H1 (cell line): Measurements from ENCODE around the gene FHAD1. TPM values are rescaled to one million over a fixed set of nuclear protein-coding genes. Genes with fewer than 3 reads are reported as not detected.

ENCODE experiments used
- ATF3 ChIP-seq: IDR thresholded peaks from 2 replicates; pipeline ENCODE4 v1.6.1; 2011; ENCODE audit warnings: low read depth, mild to moderate bottlenecking, low read length; ENCODE audit not compliant: insufficient read depth
- CBX8 ChIP-seq: fragments of 300-800, 300-1000 bp; sonication (generic); IDR thresholded peaks from 2 replicates; pipeline ENCODE4 v1.7.1; 2016; ENCODE audit warnings: low read depth, low read length, borderline replicate concordance
- CEBPB ChIP-seq: IDR thresholded peaks from 2 replicates; pipeline ENCODE4 v1.6.1; 2012; ENCODE audit warnings: low read depth, low read length
- CHD7 ChIP-seq: fragments of 300-600 bp; sonication (generic); IDR thresholded peaks from 2 replicates; pipeline ENCODE4 v1.7.1; 2012; ENCODE audit warnings: low read length, moderate library complexity, mild to moderate bottlenecking, inconsistent platforms; ENCODE audit not compliant: insufficient replicate concordance
- CTBP2 ChIP-seq: IDR thresholded peaks from 2 replicates; pipeline ENCODE4 v1.7.0; 2011; ENCODE audit warnings: borderline replicate concordance, mild to moderate bottlenecking, moderate library complexity, mixed read lengths, low read length; ENCODE audit not compliant: insufficient read depth, insufficient read length
- HDAC6 ChIP-seq: IDR thresholded peaks from one replicate; pipeline ENCODE4 v1.7.1; 2012; ENCODE audit warnings: low read depth, mild to moderate bottlenecking, inconsistent platforms, low read length, moderate library complexity
- NRF1 ChIP-seq: IDR thresholded peaks from 2 replicates; pipeline ENCODE4 v1.6.1; 2011; ENCODE audit warnings: mild to moderate bottlenecking, low read depth, low read length, improper control_type of control experiment
- POLR2A ChIP-seq, 2 experiments: IDR thresholded peaks; 1 replicate in 1 of 2; 2 replicates in 1 of 2; pipeline ENCODE4 v1.6.1; 2011; ENCODE audit warnings: low read depth in 2 of 2, low read length in 2 of 2, mild to moderate bottlenecking in 2 of 2; ENCODE audit errors: control extremely low read depth in 1 of 2
- SAP30 ChIP-seq: fragments of 300-600 bp; sonication (generic); IDR thresholded peaks from 2 replicates; pipeline ENCODE4 v1.7.1; 2012; ENCODE audit warnings: low read length, moderate library complexity, mild to moderate bottlenecking, inconsistent platforms; ENCODE audit not compliant: insufficient read depth, insufficient replicate concordance
- SIX5 ChIP-seq: IDR thresholded peaks from 2 replicates; pipeline ENCODE4 v1.6.1; 2011; ENCODE audit warnings: mild to moderate bottlenecking, low read depth, low read length
- TCF12 ChIP-seq: IDR thresholded peaks from 2 replicates; pipeline ENCODE4 v1.6.1; 2011; ENCODE audit warnings: low read depth, mild to moderate bottlenecking, low read length
- polyA plus RNA-seq, 7 experiments: library from polyadenylated mRNA; depleted of rRNA in 3 of 7; stranded (reverse) in 5 of 7; unstranded in 2 of 7; fragments of >200 nt in 5 of 7; fragments of 200-250 nt in 2 of 7; gene quantifications; 1 replicate in 5 of 7; 2 replicates in 1 of 7; 4 replicates in 1 of 7; pipeline versions ENCODE4 v1.2.1 to v1.2.3, GENCODE V29; 2011 to 2013; ENCODE audit warnings: missing spikeins in 2 of 7, mixed read lengths in 2 of 7
- total RNA-seq: library from RNA; stranded (reverse); fragmentation: NEBNext Ultra II Directional; extraction: Animal tissue kit (Norgen Biotek cat#: 25700); gene quantifications from 2 replicates; pipeline ENCODE4 v1.2.1, GENCODE V29; 2021

Gene FHAD1
- total and polyA plus RNA-seq, 2 of the 8 experiments (the other 6 are each of a cell fraction or from before 2014, with no cell fraction given): 0.39 to 0.69 TPM

- no peak for TF ChIP-seq CHD7
- TF ChIP-seq TCF12: no peak
- no peak for TF ChIP-seq CEBPB
- no peak for TF ChIP-seq NRF1
- TF ChIP-seq ATF3: no peak
- no peak for TF ChIP-seq SAP30
- no peak for TF ChIP-seq CTBP2
- TF ChIP-seq SIX5: no peak
- TF ChIP-seq CBX8: no peak
- TF ChIP-seq POLR2A (IDR thresholded peaks at IDR 0.05; ENCODE audit: control extremely low read depth in 1 of 2, low read depth in 2 of 2, low read length in 2 of 2): no peak
- no peak for TF ChIP-seq HDAC6
Observed at GRCh38 chr1:15347182-15347581, 100.2 kb downstream of the FHAD1 start (continued).
